Keratinocyte (primary cell): ENCODE data around the gene ARL4C.

Experiments
- EZH2 ChIP-seq: IDR thresholded peaks from one replicate; pipeline ENCODE4 v1.6.1; 2012; ENCODE audit warnings: inconsistent platforms, mild to moderate bottlenecking, low read length, moderate library complexity
- TF ChIP-seq, protein P1 (sequence below), 3 experiments: IDR thresholded peaks in 1 of 3; conservative IDR thresholded peaks in 1 of 3; optimal IDR thresholded peaks in 1 of 3; 2 replicates in 2 of 3; 3 replicates in 1 of 3; pipeline versions ENCODE3 to v1.5.1; 2011; ENCODE audit warnings: low read length in 3 of 3, mild to moderate bottlenecking in 3 of 3, moderate library complexity in 2 of 3, control low read depth in 1 of 3, inconsistent platforms in 1 of 3; ENCODE audit not compliant: insufficient read depth in 2 of 3; ENCODE audit errors: extremely low read depth in 1 of 3

DNA sequence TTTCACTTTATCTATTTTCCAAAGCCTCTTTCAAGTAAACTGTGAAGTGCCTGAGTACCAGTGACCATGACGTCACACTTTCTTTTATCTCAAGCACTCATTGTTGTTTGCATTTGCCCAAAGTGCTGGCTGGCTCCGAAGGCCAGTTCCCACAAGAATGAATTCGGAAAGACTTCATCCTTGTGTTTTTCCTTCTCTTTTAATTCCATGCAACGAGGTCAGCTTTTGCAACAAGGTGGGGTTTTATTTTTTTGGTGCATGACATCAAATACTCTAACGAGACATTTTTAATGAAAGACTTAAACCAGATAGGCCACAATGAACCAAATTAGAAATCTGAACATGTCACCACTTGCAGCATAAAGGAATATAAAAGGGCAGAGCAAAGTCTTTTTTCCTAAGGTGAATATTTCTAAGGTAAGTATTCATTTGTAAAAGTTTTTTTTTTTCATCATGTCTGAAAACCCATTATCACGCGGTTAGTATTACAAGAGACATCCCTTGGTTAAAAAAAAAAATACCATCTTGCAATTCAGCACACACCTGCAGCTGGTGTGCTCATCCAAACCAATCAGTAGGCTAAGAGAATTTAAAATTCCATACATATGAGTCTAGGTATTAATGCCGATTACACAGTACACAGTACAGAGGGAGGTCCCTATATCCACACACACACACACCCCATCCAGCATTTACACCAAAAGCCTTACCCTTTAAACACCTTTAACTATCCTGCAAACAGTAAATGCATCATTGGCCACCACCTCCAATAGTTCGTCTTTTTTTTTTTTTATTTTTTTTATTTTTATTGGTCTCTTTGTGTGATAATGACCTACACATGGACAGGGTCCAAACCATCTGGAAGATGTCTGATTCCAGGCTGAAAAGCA lies 2.3 kb downstream of the ARL4C start:
- TF ChIP-seq, protein P1, sequence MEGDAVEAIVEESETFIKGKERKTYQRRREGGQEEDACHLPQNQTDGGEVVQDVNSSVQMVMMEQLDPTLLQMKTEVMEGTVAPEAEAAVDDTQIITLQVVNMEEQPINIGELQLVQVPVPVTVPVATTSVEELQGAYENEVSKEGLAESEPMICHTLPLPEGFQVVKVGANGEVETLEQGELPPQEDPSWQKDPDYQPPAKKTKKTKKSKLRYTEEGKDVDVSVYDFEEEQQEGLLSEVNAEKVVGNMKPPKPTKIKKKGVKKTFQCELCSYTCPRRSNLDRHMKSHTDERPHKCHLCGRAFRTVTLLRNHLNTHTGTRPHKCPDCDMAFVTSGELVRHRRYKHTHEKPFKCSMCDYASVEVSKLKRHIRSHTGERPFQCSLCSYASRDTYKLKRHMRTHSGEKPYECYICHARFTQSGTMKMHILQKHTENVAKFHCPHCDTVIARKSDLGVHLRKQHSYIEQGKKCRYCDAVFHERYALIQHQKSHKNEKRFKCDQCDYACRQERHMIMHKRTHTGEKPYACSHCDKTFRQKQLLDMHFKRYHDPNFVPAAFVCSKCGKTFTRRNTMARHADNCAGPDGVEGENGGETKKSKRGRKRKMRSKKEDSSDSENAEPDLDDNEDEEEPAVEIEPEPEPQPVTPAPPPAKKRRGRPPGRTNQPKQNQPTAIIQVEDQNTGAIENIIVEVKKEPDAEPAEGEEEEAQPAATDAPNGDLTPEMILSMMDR (optimal IDR thresholded peaks at IDR 0.05 in 1 of 3, IDR thresholded peaks at IDR 0.05 in 1 of 3, conservative IDR thresholded peaks at IDR 0.05 in 1 of 3; ENCODE audit: extremely low read depth in 1 of 3, insufficient read depth in 2 of 3, low read length in 3 of 3): no peak
- TF ChIP-seq EZH2: no peak
